ENCODE data around the gene LUM.

- TF ChIP-seq EP300 (IDR thresholded peaks at IDR 0.05) (no peak), CTCF (IDR thresholded peaks at IDR 0.05) (no peak)
Measured at GRCh38 chr12:91061091-91061490, 50.2 kb downstream of the LUM start.
